GM19397 (cell line): ENCODE measurements around the gene SYCP2.

Experiments
- ATAC-seq: cut with Tn5 transposase; IDR thresholded peaks from one replicate; pipeline ENCODE4 v1.9.1; 2021; ENCODE audit warnings: mild to moderate bottlenecking, moderate library complexity; ENCODE audit not compliant: unreplicated experiment

The SYCP2 gene

DNA sequence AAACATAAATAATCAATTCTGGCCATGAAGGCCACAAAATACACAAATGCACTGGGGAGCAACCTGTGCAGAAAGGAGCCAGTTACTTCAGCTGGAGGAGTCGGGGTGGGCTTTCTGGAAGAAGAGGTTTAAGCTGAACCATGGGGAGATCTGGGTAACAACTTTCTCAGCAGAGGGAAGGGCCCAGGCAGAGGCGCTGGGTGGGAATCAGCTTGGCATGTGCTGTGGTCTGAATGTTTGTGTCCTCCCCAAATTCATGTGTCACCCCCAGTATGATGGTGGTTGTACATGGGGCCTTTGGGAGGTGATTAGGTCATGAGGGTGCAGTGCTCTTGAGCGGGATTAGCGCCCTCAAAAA lies 107.9 kb downstream of the SYCP2 start:
- no peak for ATAC-seq

DNA sequence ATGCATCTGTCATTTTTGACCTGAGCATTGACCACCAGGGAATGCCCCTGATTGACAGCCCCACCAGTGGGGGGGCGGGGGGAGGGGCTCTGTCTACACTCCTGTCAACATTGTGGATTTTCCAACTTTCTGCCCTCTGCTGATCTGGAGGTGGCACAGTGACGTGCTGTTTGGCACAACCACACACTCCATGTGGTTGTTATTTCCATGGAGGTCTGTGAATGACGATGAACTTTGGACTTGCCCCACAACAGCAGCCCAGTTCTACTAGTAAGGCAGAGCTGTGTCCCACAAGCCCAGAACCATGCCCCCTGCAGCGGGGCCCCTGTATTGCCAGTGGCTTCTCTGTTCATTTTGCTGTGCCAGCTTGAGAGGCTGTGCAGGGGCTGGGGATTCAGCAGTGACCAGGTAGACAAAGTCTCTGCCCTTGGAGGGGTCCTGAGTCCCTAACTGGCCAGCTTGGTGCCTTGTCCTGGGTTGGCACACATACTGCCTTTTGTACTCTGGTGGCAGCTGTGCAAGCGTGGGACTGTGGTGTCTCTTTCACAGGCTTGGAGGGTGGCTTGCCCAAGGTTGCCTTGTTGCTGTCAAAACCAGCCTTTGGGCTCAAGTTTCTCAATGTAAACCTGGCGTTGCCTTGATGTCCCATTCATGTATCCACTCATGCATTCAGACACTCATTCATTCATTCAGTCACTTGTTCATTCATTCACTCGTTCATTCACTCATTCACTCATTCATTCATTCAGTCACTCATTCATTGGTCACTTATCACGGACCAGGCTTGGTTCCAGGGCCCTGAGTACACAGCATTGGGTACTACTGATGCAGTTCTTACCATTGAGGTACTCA lies 108.5 kb downstream of the SYCP2 start:
- no peak for ATAC-seq

DNA sequence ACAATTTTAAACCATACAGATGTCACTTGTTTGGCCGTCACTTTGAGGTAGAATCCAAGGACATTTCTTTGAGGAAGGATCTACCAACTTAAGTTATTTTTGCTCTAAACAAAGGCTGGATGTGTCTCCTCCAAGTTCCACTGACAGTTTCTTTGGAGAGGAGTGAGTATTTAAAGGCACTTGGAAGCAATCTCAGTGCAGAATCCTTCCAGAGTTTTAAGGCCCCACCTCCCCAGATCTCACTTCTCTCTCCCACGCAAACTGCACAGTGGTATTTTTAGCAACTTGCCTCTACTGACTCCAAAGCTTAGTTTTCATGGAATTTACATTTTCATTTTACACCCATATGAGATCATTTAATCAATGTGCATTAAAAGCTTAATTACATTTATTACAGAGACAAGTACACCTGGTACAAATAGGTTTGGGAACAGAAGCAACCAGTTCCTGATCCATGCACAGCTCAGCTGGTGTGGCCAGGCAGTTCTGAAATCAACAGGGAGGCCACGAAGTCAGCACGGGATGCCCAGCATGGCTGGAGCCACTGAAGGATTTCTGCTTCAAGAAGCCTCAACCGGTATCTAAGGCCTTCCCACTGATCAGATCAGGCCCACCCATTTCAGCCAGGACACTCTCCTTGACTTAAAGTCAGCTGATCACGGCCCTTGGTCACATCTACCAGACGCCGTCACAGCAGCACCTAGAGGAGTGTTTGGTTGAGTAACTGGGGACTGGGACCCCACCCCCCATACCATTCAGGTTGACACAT lies 109.8 kb downstream of the SYCP2 start:
- ATAC-seq, result no peak

DNA sequence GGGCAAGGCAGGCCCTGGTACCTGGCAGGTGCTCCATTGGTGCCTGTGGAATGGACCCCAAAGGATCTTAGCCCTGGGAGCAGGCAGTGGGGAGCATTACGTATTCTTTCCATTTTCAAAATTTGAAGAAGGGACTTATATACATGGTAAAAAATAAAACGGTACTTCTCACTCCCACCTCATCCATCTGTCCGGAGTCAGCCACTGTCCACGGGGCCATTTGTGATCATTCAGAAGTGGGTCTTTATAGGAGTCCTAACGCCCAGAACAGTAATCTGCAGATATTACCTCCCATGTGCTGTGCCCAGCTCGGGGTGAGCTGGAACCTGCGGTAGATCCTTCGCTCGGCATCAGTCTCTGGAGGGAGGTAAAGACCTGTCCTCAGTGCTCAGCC lies 110.4 kb downstream of the SYCP2 start:
- no peak for ATAC-seq

GRCh38 chr20:59822291-59823029 lies 111.0 kb downstream of the SYCP2 start:
- no peak for ATAC-seq

- no peak for ATAC-seq
Observed at GRCh38 chr20:59821788-59822187, 111.6 kb downstream of the SYCP2 start.

GRCh38 chr20:59821201-59821600 lies 112.2 kb downstream of the SYCP2 start:
- ATAC-seq, result no peak

GRCh38 chr20:59820204-59821041 lies 113.0 kb downstream of the SYCP2 start:
- no peak for ATAC-seq

DNA sequence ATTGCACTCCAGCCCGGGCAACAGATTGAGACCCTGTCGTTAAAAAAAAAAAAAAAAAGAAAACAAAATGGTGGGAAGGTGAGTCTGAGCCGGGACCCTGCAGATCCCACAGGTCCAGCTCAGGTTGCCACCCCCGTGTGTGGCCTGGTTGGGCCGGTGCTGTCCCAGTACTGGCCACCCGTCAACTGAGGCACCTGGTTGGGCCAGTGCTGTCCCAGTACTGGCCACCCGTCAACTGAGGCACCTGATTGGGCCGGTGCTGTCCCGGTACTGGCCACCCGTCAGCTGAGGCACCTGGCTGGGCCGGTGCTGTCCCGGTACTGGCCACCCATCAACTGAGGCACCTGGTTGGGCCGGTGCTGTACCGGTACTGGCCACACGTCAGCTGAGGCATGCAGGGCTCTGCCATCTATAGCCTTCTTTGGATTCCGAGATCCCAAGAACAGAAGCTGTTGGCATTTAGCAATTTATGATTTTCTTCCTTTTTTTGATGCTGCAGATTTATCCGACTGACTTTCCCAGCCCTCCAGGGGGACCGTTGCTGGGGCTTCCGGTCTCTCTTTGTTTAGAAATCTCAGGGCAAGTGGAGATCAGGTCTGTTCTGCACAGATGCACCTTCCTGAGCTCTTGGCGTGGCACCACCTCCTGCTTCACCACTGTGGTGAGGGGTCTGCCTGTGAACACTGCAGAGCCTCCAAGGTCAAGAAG lies 113.8 kb downstream of the SYCP2 start:
- no peak for ATAC-seq

- no peak for ATAC-seq
Observed at GRCh38 chr20:59818911-59819310, 114.5 kb downstream of the SYCP2 start.

- no peak for ATAC-seq
Observed at GRCh38 chr20:59817846-59818615, 115.4 kb downstream of the SYCP2 start.

- ATAC-seq, result no peak
Observed at GRCh38 chr20:59817406-59817805, 116.0 kb downstream of the SYCP2 start.

DNA sequence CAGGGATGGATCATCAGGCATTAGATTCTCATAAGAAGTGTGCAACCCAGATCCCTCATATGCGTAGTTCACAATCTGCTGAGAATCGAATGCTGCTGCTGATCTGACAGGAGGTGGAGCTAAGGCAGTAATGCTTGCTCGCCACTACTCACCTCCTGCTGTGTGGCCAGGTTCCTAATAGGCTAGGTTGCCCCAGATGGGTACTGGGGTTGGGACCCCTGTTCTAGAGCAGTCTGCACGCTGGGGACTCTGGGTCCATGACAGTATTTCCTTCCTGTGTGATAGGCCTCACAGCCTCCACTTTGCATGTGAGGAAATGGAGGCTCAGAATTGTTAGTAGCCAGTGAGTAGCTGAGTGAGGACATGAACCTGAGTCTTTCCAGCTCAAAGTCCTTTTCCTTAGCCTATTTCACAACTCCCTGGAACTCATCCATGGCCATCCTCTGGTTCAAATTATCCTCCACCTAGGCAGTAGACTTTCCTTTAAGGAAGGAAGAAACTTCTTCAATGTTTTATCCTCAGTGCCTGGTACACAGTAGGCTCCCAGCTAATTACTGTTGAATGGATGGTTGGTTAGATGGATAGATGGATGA lies 117.2 kb downstream of the SYCP2 start:
- no peak for ATAC-seq

DNA sequence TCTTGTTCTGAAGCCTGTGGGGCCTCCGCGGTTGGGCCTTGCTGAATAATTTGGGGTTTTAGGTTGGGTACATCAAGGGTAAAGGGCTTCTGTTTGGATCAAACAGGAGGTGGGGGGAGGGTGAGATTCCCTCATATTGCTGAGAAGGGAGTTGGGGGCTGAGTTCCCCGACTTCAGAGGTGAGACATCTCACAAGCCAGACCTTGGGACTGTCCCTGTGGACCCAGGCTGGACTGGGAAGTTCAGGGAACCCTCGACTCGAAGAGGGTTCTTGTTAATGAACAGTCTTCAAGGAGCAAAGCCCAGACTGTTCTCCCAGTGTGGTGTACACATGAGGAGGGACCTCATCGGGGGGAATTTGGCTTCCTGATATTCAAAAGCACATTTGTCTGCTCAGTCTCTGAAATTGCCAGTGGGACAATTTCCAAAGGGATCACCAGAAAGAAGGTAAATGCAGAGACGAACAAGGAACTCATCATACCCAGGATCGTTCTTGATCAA lies 118.5 kb downstream of the SYCP2 start:
- no peak for ATAC-seq

- ATAC-seq, result no peak
Observed at GRCh38 chr20:59813948-59814839, 119.2 kb downstream of the SYCP2 start.
